Endothelial cell (in vitro differentiated cells): ENCODE results near the gene MAPK8IP2. TPM values are rescaled to one million over a fixed set of nuclear protein-coding genes. Genes with fewer than 3 reads are reported as not detected.

Source experiments
- DNase-seq: peaks from one replicate; pipeline ENCODE4 v3.0.0; 2021; ENCODE audit warnings: low spot score
- H3K27ac Mint-ChIP-seq: one replicate; pipeline ENCODE4 v1.8.0; 2021; ENCODE audit warnings: mixed read lengths, inconsistent platforms; ENCODE audit not compliant: unreplicated experiment
- H3K27me3 Mint-ChIP-seq: one replicate; pipeline ENCODE4 v1.8.0; 2021; ENCODE audit warnings: mild to moderate bottlenecking, moderate library complexity, mixed read lengths, inconsistent platforms; ENCODE audit not compliant: unreplicated experiment
- H3K36me3 Mint-ChIP-seq: one replicate; pipeline ENCODE4 v1.8.0; 2021; ENCODE audit warnings: mild to moderate bottlenecking, low read depth, mixed read lengths, inconsistent platforms; ENCODE audit not compliant: unreplicated experiment
- H3K4me1 Mint-ChIP-seq: one replicate; pipeline ENCODE4 v1.8.0; 2021; ENCODE audit warnings: mild to moderate bottlenecking, mixed read lengths, inconsistent platforms; ENCODE audit not compliant: unreplicated experiment
- H3K4me3 Mint-ChIP-seq: one replicate; pipeline ENCODE4 v1.8.0; 2021; ENCODE audit warnings: mild to moderate bottlenecking, mixed read lengths, inconsistent platforms; ENCODE audit not compliant: unreplicated experiment
- H3K9me3 Mint-ChIP-seq: one replicate; pipeline ENCODE4 v1.8.0; 2021; ENCODE audit warnings: mixed read lengths, inconsistent platforms; ENCODE audit not compliant: unreplicated experiment
- total RNA-seq: library from RNA; stranded (reverse); fragmentation: NEBNext Ultra II Directional; extraction: Animal tissue kit (Norgen Biotek cat#: 25700); gene quantifications from one replicate; pipeline ENCODE4 v1.2.1, GENCODE V29; 2021; ENCODE audit not compliant: unreplicated experiment
- TF ChIP-seq, protein P1 (sequence below): fragments of 200-600 bp; sonication (generic); IDR thresholded peaks from one replicate; pipeline ENCODE4 v1.5.0; 2021; ENCODE audit warnings: antibody characterized with exemption; ENCODE audit not compliant: unreplicated experiment

The MAPK8IP2 gene
- total RNA-seq, 1 donor from 2014 or later = 0.69 TPM

DNA sequence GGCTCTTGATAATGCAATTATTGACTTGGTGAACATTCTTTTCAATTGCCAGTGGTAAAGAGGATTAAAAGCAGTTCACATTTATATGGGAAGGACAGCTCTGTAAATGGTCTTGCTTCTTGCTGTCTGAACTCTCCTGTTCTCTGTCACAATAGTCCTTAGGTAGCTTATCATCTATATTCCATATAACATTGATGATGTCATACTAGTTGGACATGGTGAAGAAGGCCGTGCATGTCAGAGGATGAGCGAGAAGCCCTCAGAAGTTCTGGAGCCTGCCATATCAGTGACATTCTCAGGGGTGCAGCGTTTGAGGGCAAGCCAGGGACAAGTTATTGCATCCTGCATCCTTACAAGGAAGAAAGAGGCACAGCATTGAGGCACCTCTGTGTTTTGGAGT is 15.4 kb upstream of the MAPK8IP2 start:
- no peak for DNase-seq
- H3K4me3 Mint-ChIP-seq = no peak overlapping the region
- H3K4me1 Mint-ChIP-seq = peaks cover 7% of the 10 kb centered on the region
- H3K36me3 Mint-ChIP-seq = peaks cover 11% of the 10 kb centered on the region
- H3K27ac Mint-ChIP-seq = no peak overlapping the region
- peaks cover 8% of the 10 kb centered on the region for H3K27me3 Mint-ChIP-seq
- H3K9me3 Mint-ChIP-seq = no peaks in the 10 kb centered on the region
- TF ChIP-seq, protein P1, sequence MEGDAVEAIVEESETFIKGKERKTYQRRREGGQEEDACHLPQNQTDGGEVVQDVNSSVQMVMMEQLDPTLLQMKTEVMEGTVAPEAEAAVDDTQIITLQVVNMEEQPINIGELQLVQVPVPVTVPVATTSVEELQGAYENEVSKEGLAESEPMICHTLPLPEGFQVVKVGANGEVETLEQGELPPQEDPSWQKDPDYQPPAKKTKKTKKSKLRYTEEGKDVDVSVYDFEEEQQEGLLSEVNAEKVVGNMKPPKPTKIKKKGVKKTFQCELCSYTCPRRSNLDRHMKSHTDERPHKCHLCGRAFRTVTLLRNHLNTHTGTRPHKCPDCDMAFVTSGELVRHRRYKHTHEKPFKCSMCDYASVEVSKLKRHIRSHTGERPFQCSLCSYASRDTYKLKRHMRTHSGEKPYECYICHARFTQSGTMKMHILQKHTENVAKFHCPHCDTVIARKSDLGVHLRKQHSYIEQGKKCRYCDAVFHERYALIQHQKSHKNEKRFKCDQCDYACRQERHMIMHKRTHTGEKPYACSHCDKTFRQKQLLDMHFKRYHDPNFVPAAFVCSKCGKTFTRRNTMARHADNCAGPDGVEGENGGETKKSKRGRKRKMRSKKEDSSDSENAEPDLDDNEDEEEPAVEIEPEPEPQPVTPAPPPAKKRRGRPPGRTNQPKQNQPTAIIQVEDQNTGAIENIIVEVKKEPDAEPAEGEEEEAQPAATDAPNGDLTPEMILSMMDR = no peak

DNA sequence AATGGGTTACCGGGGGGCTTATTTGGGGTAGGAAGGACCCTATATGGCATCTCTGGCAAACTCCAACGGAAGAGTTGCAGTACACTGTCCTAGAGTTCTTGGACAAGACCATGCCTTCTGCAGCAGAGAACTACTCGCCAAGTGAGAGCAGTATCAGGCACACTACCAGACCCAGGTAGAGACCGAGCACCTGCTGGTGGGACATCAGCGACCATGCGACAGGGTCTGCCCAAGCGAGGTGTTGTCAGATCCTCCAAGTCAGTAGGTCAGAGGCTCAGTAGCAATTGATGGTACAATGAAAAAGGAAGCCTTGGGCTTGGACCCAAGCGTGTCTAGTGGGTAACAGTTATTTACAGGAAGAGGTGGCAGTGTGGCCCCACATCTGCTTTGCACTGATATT is 14.8 kb upstream of the MAPK8IP2 start:
- no peak overlapping the region for H3K4me3 Mint-ChIP-seq
- DNase-seq = no peak
- TF ChIP-seq, protein P1 = no peak
- no peak overlapping the region for H3K27ac Mint-ChIP-seq
- H3K4me1 Mint-ChIP-seq = peaks cover 7% of the 10 kb centered on the region
- peaks cover 8% of the 10 kb centered on the region for H3K27me3 Mint-ChIP-seq
- H3K9me3 Mint-ChIP-seq = no peaks in the 10 kb centered on the region
- peaks cover 11% of the 10 kb centered on the region for H3K36me3 Mint-ChIP-seq

DNA sequence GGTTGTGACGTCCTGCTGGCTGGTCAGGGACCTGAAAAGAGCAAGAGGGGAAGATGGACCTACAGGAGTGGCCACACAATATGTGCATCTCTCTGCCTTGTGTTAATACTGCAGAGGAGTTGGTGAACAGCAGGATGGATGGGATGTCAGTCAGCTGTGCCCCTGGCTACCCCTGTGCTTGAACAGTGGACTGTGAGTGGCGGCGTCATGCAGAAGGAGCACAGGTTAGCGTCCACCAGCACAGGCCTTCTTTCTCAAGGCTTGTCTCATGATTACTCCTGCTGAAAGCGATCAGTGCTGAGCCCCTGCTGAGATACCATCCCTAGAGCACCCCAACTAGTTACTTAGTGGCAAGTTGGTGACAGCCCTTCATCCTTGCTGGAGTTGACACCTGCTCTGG is 14.2 kb upstream of the MAPK8IP2 start:
- H3K9me3 Mint-ChIP-seq = no peaks in the 10 kb centered on the region
- H3K4me3 Mint-ChIP-seq = no peak overlapping the region
- peaks cover 7% of the 10 kb centered on the region for H3K4me1 Mint-ChIP-seq
- DNase-seq = no peak
- peaks cover 11% of the 10 kb centered on the region for H3K36me3 Mint-ChIP-seq
- TF ChIP-seq, protein P1 = no peak
- peak overlapping the region; percentile 57 for H3K27ac Mint-ChIP-seq
- peaks cover 7% of the 10 kb centered on the region for H3K27me3 Mint-ChIP-seq

DNA sequence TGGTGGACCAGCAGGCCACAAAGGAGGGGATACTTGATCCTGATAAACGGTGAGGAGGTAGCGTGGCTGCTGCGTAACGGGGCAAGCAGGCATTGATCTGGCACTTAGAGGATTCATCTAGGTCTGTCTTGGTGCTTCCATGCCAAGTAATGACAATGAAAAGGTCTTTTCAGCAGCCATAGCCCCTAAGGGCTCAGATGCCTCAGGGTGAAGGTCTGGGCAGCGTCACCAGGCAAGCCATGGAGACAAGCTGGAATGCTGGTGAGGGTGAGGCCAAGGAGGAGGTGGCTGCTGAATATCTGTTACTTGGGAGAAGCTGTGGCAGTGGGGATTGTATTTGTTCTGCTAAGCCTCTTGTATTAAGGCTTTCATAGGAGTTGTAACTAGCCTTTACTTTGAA is 13.2 kb upstream of the MAPK8IP2 start:
- H3K27me3 Mint-ChIP-seq = peaks cover 7% of the 10 kb centered on the region
- no peak overlapping the region for H3K27ac Mint-ChIP-seq
- no peak overlapping the region for H3K4me3 Mint-ChIP-seq
- TF ChIP-seq, protein P1 = no peak
- H3K36me3 Mint-ChIP-seq = peaks cover 11% of the 10 kb centered on the region
- peaks cover 7% of the 10 kb centered on the region for H3K4me1 Mint-ChIP-seq
- DNase-seq = no peak
- no peaks in the 10 kb centered on the region for H3K9me3 Mint-ChIP-seq

DNA sequence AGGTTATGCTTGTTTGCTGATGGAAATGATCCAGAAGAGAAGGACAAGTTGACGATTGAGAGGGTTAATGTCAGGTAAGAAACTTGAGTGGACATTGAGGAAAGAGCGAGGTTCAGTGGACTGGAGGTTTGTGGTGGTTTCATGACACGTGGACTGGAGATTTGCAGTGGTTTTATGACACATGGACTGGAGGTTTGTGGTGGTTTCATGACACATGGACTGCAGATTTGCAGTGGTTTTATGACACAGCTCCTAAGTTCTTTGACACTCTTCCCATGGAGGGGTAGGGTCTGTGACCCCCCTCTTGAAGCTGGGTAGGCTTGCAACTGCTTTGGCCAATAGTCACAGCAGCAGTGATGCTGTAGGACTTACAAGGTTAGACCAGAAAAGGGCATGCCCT is 5.4 kb upstream of the MAPK8IP2 start:
- DNase-seq = no peak
- peaks cover 6% of the 10 kb centered on the region for H3K27me3 Mint-ChIP-seq
- TF ChIP-seq, protein P1 = no peak
- H3K4me3 Mint-ChIP-seq = no peak overlapping the region
- peaks cover 4% of the 10 kb centered on the region for H3K36me3 Mint-ChIP-seq
- no peaks in the 10 kb centered on the region for H3K9me3 Mint-ChIP-seq
- peaks cover 4% of the 10 kb centered on the region for H3K4me1 Mint-ChIP-seq
- H3K27ac Mint-ChIP-seq = no peak overlapping the region
